HG03442 (cell line): ENCODE measurements around the gene CCDC127.
A peak's percentile ranks its signal among the peaks of the same experiment; 100 is the strongest.
"Not testable (repeated sequence)": the region's sequence is repeated elsewhere in the genome, so short reads cannot be mapped to it uniquely, and the experiment has no call there.

Source experiments
- ATAC-seq: cut with Tn5 transposase; IDR thresholded peaks from one replicate; pipeline ENCODE4 v1.9.1; 2021; ENCODE audit warnings: mild to moderate bottlenecking, moderate library complexity; ENCODE audit not compliant: unreplicated experiment

Gene CCDC127

GRCh38 chr5:217494-218456 lies at the start of gene CCDC127, which contains the start of gene SDHA:
Gene CCDC127 (minus strand): TSS chr5:218153. CDS start chr5:216849, 1,304 bp downstream.
Gene SDHA (plus strand): TSS chr5:218320. CDS start chr5:218356, 36 bp downstream.
- ATAC-seq = peak; percentile 76

GRCh38 chr5:267716-268115 lies 49.8 kb upstream of the CCDC127 start:
- ATAC-seq = no peak

GRCh38 chr5:266311-267026 lies 48.5 kb upstream of the CCDC127 start:
- not testable (repeated sequence) for ATAC-seq

GRCh38 chr5:264338-264737 lies 46.4 kb upstream of the CCDC127 start:
- no peak for ATAC-seq

- not testable (repeated sequence) for ATAC-seq
These were observed 45.5 kb upstream of the CCDC127 start for GRCh38 chr5:263275-263974.

GRCh38 chr5:257148-257547 lies 39.2 kb upstream of the CCDC127 start:
- ATAC-seq = no peak

- not testable (repeated sequence) for ATAC-seq
These were observed 38.4 kb upstream of the CCDC127 start for GRCh38 chr5:256347-256746.

- not testable (repeated sequence) for ATAC-seq
These were observed 37.2 kb upstream of the CCDC127 start for GRCh38 chr5:255116-255515.

- not testable (repeated sequence) for ATAC-seq
These were observed 36.4 kb upstream of the CCDC127 start for GRCh38 chr5:254322-254721.

- ATAC-seq = no peak
These were observed 34.6 kb upstream of the CCDC127 start for GRCh38 chr5:252546-252945.

GRCh38 chr5:251975-252374 lies 34.0 kb upstream of the CCDC127 start:
- ATAC-seq = not testable (repeated sequence)

- ATAC-seq = not testable (repeated sequence)
These were observed 33.6 kb upstream of the CCDC127 start for GRCh38 chr5:251538-251937.

- ATAC-seq = not testable (repeated sequence)
These were observed 33.1 kb upstream of the CCDC127 start for GRCh38 chr5:251016-251415.

GRCh38 chr5:250396-250795 lies 32.4 kb upstream of the CCDC127 start:
- not testable (repeated sequence) for ATAC-seq

- not testable (repeated sequence) for ATAC-seq
These were observed 27.8 kb upstream of the CCDC127 start for GRCh38 chr5:245717-246116.

GRCh38 chr5:243683-244367 lies 25.9 kb upstream of the CCDC127 start:
- not testable (repeated sequence) for ATAC-seq

GRCh38 chr5:241045-241669 lies 23.2 kb upstream of the CCDC127 start:
- not testable (repeated sequence) for ATAC-seq

- ATAC-seq = not testable (repeated sequence)
These were observed 22.6 kb upstream of the CCDC127 start for GRCh38 chr5:240550-240949.

GRCh38 chr5:237931-238330 lies 20.0 kb upstream of the CCDC127 start:
- not testable (repeated sequence) for ATAC-seq

GRCh38 chr5:235527-235926 lies 17.6 kb upstream of the CCDC127 start:
- not testable (repeated sequence) for ATAC-seq
